ENCODE measurements around the gene MROH9.

DNA sequence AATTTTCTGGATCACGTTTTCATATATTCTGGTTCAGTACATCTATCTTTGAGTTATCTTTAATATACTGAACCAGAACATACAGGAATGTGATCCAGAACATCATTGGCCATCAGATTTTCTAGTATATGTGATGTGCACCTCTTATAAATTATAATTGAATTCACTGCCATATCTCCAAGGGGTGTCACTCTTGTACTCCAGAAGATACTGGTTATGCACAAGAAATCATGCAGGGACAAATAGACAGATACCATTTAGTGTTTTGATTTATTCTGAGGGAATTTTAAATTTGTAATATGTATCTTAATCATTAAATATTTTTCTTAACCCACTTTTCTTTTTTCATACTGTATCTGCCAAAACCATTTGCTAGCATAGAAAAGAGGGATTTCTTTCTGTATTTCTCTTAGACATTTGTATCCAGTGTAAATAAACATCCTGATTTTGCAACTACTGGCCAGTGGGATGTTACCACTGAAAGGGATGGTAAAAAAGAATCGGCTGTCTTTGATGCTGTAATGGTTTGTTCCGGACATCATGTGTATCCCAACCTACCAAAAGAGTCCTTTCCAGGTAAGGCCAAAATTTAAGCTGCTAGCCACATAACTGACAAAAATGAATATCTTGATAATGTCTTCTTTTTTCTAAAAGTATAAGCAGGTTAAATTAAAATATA is 172.1 kb downstream of the MROH9 start:
- TF ChIP-seq ARNT (IDR thresholded peaks at IDR 0.05) (no peak), FOXP4 (CRISPR knock-in tag; IDR thresholded peaks at IDR 0.05; ENCODE audit: borderline replicate concordance) (no peak), CTCF (IDR thresholded peaks at IDR 0.05 in 2 of 3, conservative IDR thresholded peaks at IDR 0.05 in 1 of 3; ENCODE audit: insufficient read depth in 2 of 3, low read depth in 1 of 3, low read length in 3 of 3) (no peak), RCOR1 (IDR thresholded peaks at IDR 0.05; ENCODE audit: borderline replicate concordance in 1 of 2, low read depth in 2 of 2, low read length in 2 of 2) (no peak), DNMT1 (IDR thresholded peaks at IDR 0.05) (no peak), NFXL1 (CRISPR knock-in tag; IDR thresholded peaks at IDR 0.05) (no peak), HMGN3 (IDR thresholded peaks at IDR 0.05; ENCODE audit: borderline replicate concordance, extremely low read depth, insufficient read length, low read depth, low read length) (no peak), TGIF2 (CRISPR knock-in tag; IDR thresholded peaks at IDR 0.05) (no peak)

All from K562 (cell line).